PFSK-1 (cell line): Measurements from ENCODE around the gene RHOH.

Experiments
- FOXP2 ChIP-seq: optimal IDR thresholded peaks from 2 replicates; pipeline ENCODE3; 2011; ENCODE audit warnings: borderline replicate concordance, control low read depth, inconsistent platforms; ENCODE audit not compliant: insufficient read depth; ENCODE audit errors: extremely low read length, extremely low read depth
- POLR2AphosphoS5 ChIP-seq: IDR thresholded peaks from 2 replicates; pipeline ENCODE4 v1.6.1; 2012; ENCODE audit warnings: low read depth, mild to moderate bottlenecking, control low read depth, low read length, moderate library complexity
- REST ChIP-seq, 2 experiments: IDR thresholded peaks; 2 replicates each; pipeline versions ENCODE4 v1.6.1 to v1.8.0; 2011 to 2012; ENCODE audit warnings: low read depth in 2 of 2, low read length in 2 of 2, control low read depth in 1 of 2, inconsistent platforms in 1 of 2, mild to moderate bottlenecking in 1 of 2, moderate library complexity in 1 of 2; ENCODE audit not compliant: insufficient read depth in 1 of 2
- SIN3A ChIP-seq: IDR thresholded peaks from 2 replicates; pipeline ENCODE4 v1.6.1; 2012; ENCODE audit warnings: mild to moderate bottlenecking, low read length, moderate library complexity, borderline replicate concordance; ENCODE audit not compliant: insufficient read depth
- TAF1 ChIP-seq: IDR thresholded peaks from 2 replicates; pipeline ENCODE4 v1.6.1; 2012; ENCODE audit warnings: low read length, control low read depth, borderline replicate concordance; ENCODE audit not compliant: insufficient read depth

The RHOH gene

DNA sequence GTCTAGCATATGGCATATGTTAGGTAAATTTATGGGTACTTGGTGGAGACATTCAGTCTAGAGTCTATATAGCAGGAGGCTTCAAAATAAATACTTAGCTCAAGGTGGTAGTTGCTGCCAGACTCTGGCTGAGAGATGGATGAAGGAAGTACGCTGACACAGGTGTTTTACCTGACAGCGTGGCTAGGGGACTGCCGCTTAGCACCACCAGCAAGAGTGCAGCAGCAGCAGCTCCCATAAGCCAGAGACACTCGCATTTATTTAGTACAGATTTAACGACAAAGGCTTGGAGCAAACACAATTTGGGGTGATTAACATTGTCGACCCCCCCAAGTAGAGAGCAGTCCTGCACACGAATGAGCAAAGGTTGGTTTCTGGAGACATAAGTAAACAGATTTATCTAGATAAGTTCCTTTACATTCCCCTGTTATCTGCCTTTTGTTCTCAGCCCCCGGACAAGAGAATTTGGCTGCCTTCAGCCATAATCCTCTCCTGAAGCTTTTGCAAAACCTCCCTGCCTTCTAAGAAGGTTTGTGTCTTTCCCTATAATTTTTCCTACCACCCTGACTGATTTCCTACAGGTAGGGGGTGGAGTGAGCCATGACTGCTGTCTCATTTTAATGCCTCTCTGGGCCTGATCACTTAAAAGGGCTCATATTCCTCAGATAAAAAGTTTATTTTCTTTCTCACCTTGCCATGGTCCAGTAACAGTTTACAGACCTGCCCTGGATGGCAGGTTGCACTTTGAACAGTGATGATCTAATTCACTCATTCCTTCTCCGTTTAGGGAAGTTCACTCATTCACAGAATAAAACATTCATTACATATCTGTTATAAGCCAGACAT, 64.6 kb downstream of the RHOH start:
- TF ChIP-seq TAF1, result no peak
- no peak for TF ChIP-seq POLR2AphosphoS5
- TF ChIP-seq REST (IDR thresholded peaks at IDR 0.05; ENCODE audit: insufficient read depth in 1 of 2, low read depth in 2 of 2, low read length in 2 of 2), result no peak

DNA sequence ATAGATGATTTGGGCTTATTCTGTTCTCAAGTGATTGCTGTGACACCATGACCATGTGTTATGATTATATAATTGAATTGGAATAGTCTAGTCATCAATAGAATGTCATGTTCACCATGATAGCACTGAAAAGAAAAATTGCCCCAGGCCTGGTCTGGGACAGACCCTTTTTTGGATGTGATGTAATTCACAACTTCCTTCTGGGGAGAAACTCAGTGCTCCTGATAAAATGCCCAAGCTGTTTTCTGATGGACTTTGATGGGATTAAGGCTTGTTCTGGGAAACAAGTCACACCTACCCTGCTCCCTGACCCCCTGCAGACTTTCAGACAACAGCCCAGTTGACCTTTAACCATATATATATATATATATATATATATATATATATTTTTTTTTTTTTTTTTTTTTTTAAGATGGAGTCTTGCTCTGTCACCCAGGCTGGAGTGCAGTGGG, 65.3 kb downstream of the RHOH start:
- TF ChIP-seq REST (IDR thresholded peaks at IDR 0.05; ENCODE audit: insufficient read depth in 1 of 2, low read depth in 2 of 2, low read length in 2 of 2) (no peak), SIN3A (no peak), TAF1 (no peak), FOXP2 (no peak), POLR2AphosphoS5 (no peak)

GRCh38 chr4:40262861-40263260, 66.0 kb downstream of the RHOH start:
- TF ChIP-seq REST (IDR thresholded peaks at IDR 0.05; ENCODE audit: insufficient read depth in 1 of 2, low read depth in 2 of 2, low read length in 2 of 2) (no peak), TAF1 (no peak), POLR2AphosphoS5 (no peak), FOXP2 (no peak), SIN3A (no peak)

- TF ChIP-seq REST (IDR thresholded peaks at IDR 0.05; ENCODE audit: insufficient read depth in 1 of 2, low read depth in 2 of 2, low read length in 2 of 2) (no peak), POLR2AphosphoS5 (no peak), FOXP2 (no peak), TAF1 (no peak), SIN3A (no peak)
These were observed 67.7 kb downstream of the RHOH start for GRCh38 chr4:40264497-40264896.
